Fibroblast of skin of left biceps (primary cell): ENCODE data around the gene ZBTB11.
"Not testable (repeated sequence)": the region's sequence is repeated elsewhere in the genome, so short reads cannot be mapped to it uniquely, and the experiment has no call there.

ENCODE experiments used
- DNase-seq, 2 experiments: peaks; one replicate each; pipeline ENCODE4 v3.0.0-alpha.2; 2013; ENCODE audit warnings: low read depth in 2 of 2

Gene ZBTB11

GRCh38 chr3:101690972-101691371 is 14.0 kb upstream of the ZBTB11 start:
- no peak for DNase-seq

- no peak for DNase-seq
Measured at GRCh38 chr3:101689286-101689685, 12.4 kb upstream of the ZBTB11 start.

GRCh38 chr3:101687142-101687931 is 10.4 kb upstream of the ZBTB11 start:
- no peak for DNase-seq

- DNase-seq, result no peak
Measured at GRCh38 chr3:101685870-101686307, 9.0 kb upstream of the ZBTB11 start.

GRCh38 chr3:101685050-101685400 is 8.1 kb upstream of the ZBTB11 start:
- DNase-seq, result no peak

- DNase-seq, result no peak
Measured at GRCh38 chr3:101680466-101680865, 3.5 kb upstream of the ZBTB11 start.

- DNase-seq, result not testable (repeated sequence)
Measured at GRCh38 chr3:101678837-101679236, 1.9 kb upstream of the ZBTB11 start.

GRCh38 chr3:101677436-101678286 is 729 bp upstream of the ZBTB11 start:
- DNase-seq, result no peak

- DNase-seq, result peak; percentile 90 to 91
Measured at GRCh38 chr3:101676216-101676764, 642 bp downstream of the ZBTB11 start.

GRCh38 chr3:101675709-101676215 is 1.2 kb downstream of the ZBTB11 start:
- no peak for DNase-seq

- no peak for DNase-seq
Measured at GRCh38 chr3:101674518-101674917, 2.4 kb downstream of the ZBTB11 start.

GRCh38 chr3:101673953-101674352 is 3.0 kb downstream of the ZBTB11 start:
- no peak for DNase-seq

GRCh38 chr3:101671014-101671413 is 5.9 kb downstream of the ZBTB11 start:
- no peak for DNase-seq

- DNase-seq, result no peak
Measured at GRCh38 chr3:101667844-101668243, 9.1 kb downstream of the ZBTB11 start.

GRCh38 chr3:101667331-101667730 is 9.6 kb downstream of the ZBTB11 start:
- no peak for DNase-seq

GRCh38 chr3:101665851-101666250 is 11.1 kb downstream of the ZBTB11 start:
- DNase-seq, result no peak

- no peak for DNase-seq
Measured at GRCh38 chr3:101665357-101665756, 11.6 kb downstream of the ZBTB11 start.

GRCh38 chr3:101660714-101661113 is 16.2 kb downstream of the ZBTB11 start:
- DNase-seq, result no peak

GRCh38 chr3:101656651-101657050 is 20.3 kb downstream of the ZBTB11 start:
- DNase-seq, result no peak

- no peak for DNase-seq
Measured at GRCh38 chr3:101646726-101647125, 30.2 kb downstream of the ZBTB11 start.

GRCh38 chr3:101643861-101644613 is 32.9 kb downstream of the ZBTB11 start:
- DNase-seq, result peak; percentile 25 to 29
